PC-3 (cell line): Measurements from ENCODE around the gene STAT5B. TPM values are rescaled to one million over a fixed set of nuclear protein-coding genes. Genes with fewer than 3 reads are reported as not detected.

Experiments
- ATAC-seq: fragments of 200-7000 bp; cut with Tn5 transposase; 2 replicates; pipeline ENCODE4 v1.9.1; 2020; ENCODE audit warnings: mild to moderate bottlenecking, moderate library complexity
- BruUV-seq: library from RNA; stranded (reverse); fragments of 400-500 nt; replicated peaks from 2 replicates; lab custom pipeline; 2021; lab: Mats Ljungman, UMichigan
- CTCF ChIA-PET: fragments of 300-600 bp; sonication (Branson Sonifier 250); formaldehyde crosslinking; loops from one replicate; lab custom pipeline; 2022; ENCODE audit warnings: antibody characterized with exemption; lab: Charles Lee
- POLR2A ChIA-PET: fragments of 300-600 bp; sonication (Branson Sonifier 250); formaldehyde crosslinking; loops from one replicate; lab custom pipeline; 2022; ENCODE audit warnings: antibody characterized with exemption; ENCODE audit not compliant: unreplicated experiment; lab: Charles Lee
- DNase-seq: peaks from one replicate; pipeline ENCODE4 v3.0.0-alpha.2; 2015
- H2AFZ ChIP-seq: fragments of 300-600 bp; sonication (generic); 2 replicates; pipeline ENCODE4 v1.6.0; 2016; ENCODE audit warnings: antibody characterized with exemption, low read length
- H3F3A ChIP-seq: fragments of 300-600 bp; sonication (generic); one replicate; pipeline ENCODE4 v1.6.0; 2017; ENCODE audit warnings: antibody characterized with exemption, low read length, control low read depth, mild to moderate bottlenecking; ENCODE audit not compliant: unreplicated experiment
- H3K27ac ChIP-seq: fragments of 300-600 bp; sonication (generic); 2 replicates; pipeline ENCODE4 v1.5.1; 2016; ENCODE audit warnings: mild to moderate bottlenecking, low read length
- H3K27me3 ChIP-seq: fragments of 300-600 bp; sonication (generic); 2 replicates; pipeline ENCODE4 v1.6.1; 2016; ENCODE audit warnings: low read length, mixed read lengths
- H3K36me3 ChIP-seq: fragments of 300-600 bp; sonication (generic); 2 replicates; pipeline ENCODE4 v1.6.1; 2016; ENCODE audit warnings: low read depth, mixed run types, low read length, mixed read lengths
- H3K4me1 ChIP-seq: fragments of 300-600 bp; sonication (generic); 2 replicates; pipeline ENCODE4 v1.5.1; 2016; ENCODE audit warnings: low read length; ENCODE audit not compliant: insufficient read depth
- H3K4me2 ChIP-seq: fragments of 300-600 bp; sonication (generic); 2 replicates; pipeline ENCODE4 v1.6.0; 2016; ENCODE audit warnings: low read length
- H3K4me3 ChIP-seq: fragments of 300-600 bp; sonication (generic); 2 replicates; pipeline ENCODE4 v1.5.1; 2016; ENCODE audit warnings: mild to moderate bottlenecking, low read length, mixed read lengths
- H3K79me2 ChIP-seq: fragments of 300-600 bp; sonication (generic); 2 replicates; pipeline ENCODE4 v1.6.1; 2017; ENCODE audit warnings: low read length, mixed read lengths
- H3K9ac ChIP-seq: fragments of 300-600 bp; sonication (generic); 2 replicates; pipeline ENCODE4 v1.6.0; 2016; ENCODE audit warnings: mild to moderate bottlenecking, low read length
- H3K9me2 ChIP-seq: fragments of 300-600 bp; sonication (generic); replicated peaks from 2 replicates; pipeline ENCODE4 v1.6.1; 2016; ENCODE audit warnings: mixed run types, low read length, mixed read lengths
- H3K9me3 ChIP-seq: fragments of 300-600 bp; sonication (generic); 2 replicates; pipeline ENCODE4 v1.6.1; 2016; ENCODE audit warnings: low read length, mixed read lengths
- H4K20me1 ChIP-seq: fragments of 300-600 bp; sonication (generic); 2 replicates; pipeline ENCODE4 v1.6.1; 2016; ENCODE audit warnings: low read length, mixed read lengths
- EZH2 ChIP-seq: fragments of 300-600 bp; sonication (generic); IDR thresholded peaks from one replicate; pipeline ENCODE4 v1.6.1; 2017; ENCODE audit warnings: antibody characterized with exemption, mild to moderate bottlenecking, low read length; ENCODE audit not compliant: unreplicated experiment
- EZH2phosphoT487 ChIP-seq: fragments of 300-600 bp; sonication (generic); IDR thresholded peaks from 2 replicates; pipeline ENCODE4 v1.6.1; 2018; ENCODE audit warnings: mild to moderate bottlenecking, antibody characterized with exemption, low read length, borderline replicate concordance
- intact Hi-C: fragments of 100-400 bp; cut with micrococcal nuclease; formaldehyde crosslinking; loops from 2 replicates; pipeline ENCODE4 v1.9.0; 2023
- total RNA-seq: library from RNA; depleted of rRNA; stranded (reverse); fragments of >200 nt; gene quantifications from 2 replicates; pipeline ENCODE4 v1.2.3, GENCODE V29; 2014
- TF ChIP-seq, protein P1 (sequence below): fragments of 300-600 bp; sonication (generic); conservative IDR thresholded peaks from 2 replicates; pipeline ENCODE4 v1.5.1; 2017; ENCODE audit warnings: antibody characterized with exemption, low read depth, mild to moderate bottlenecking, low read length

The STAT5B gene
- total RNA-seq, 1 experiment from 2014 or later, result not detected

DNA sequence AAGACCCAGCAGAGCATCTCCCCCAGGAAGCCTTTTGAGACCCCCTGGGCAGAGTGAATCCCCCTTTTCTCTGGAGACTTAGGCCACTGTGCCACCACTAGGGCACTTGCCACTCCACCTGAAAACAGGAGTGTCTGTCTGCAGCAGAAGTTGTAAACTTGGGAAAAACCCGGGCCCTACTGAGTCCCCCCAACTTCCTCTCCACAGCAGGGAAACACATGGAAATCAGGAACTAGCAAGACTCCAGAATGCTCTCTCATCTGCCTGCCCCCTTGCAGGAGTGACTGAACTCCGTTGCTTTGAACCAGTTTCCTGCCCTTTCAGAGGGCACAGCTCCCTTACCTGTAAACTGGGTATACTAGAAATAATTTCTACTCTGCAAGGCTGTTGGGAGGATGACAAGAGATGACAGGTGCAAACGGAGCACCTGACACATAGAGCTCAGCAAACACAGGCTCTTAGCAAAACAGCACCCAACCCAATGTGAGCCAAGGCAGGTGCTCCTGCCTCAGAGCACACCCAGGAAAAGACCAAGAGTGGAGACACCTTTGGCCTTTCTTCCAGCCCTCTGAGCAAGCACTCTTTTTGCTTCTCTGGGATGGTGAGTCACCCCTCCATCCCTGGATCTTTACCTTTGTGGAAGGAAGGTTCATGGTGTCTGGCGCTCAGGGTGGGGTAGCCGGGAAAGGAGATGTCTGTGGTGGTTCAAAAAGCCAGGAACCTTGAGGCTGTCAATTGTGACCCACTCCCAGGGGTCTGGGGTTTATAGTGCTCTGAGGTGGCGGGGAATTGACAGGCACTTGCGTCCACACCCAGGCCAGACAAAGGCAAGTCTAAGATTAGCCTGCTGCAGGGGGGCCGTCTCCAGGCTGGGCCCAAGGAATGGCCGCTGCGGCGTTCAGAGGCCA lies 91.2 kb downstream of the STAT5B start, which contains the start of gene HCRT:
TSS of gene HCRT (minus strand) at position 740 of the 908 bp plus-strand sequence. CDS start at position 653, 87 bp downstream.
- no peaks in the 10 kb centered on the region for H4K20me1 ChIP-seq
- H3K79me2 ChIP-seq, result no peaks in the 10 kb centered on the region
- no peaks in the 10 kb centered on the region for H3K27me3 ChIP-seq
- ATAC-seq (no peak), DNase-seq (no peak)
- H3K4me1 ChIP-seq, result no peaks in the 10 kb centered on the region
- H3K9me3 ChIP-seq, result no peaks in the 10 kb centered on the region
- H3K4me3 ChIP-seq, result no peak within 1 kb of the TSS
- H3K9me2 ChIP-seq, result no peaks in the 10 kb centered on the region
- intact Hi-C loops, result no loop called here
- TF ChIP-seq, protein P1, sequence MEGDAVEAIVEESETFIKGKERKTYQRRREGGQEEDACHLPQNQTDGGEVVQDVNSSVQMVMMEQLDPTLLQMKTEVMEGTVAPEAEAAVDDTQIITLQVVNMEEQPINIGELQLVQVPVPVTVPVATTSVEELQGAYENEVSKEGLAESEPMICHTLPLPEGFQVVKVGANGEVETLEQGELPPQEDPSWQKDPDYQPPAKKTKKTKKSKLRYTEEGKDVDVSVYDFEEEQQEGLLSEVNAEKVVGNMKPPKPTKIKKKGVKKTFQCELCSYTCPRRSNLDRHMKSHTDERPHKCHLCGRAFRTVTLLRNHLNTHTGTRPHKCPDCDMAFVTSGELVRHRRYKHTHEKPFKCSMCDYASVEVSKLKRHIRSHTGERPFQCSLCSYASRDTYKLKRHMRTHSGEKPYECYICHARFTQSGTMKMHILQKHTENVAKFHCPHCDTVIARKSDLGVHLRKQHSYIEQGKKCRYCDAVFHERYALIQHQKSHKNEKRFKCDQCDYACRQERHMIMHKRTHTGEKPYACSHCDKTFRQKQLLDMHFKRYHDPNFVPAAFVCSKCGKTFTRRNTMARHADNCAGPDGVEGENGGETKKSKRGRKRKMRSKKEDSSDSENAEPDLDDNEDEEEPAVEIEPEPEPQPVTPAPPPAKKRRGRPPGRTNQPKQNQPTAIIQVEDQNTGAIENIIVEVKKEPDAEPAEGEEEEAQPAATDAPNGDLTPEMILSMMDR, result no peak
- TF ChIP-seq EZH2 (no peak), EZH2phosphoT487 (no peak)
- no TSS peak for BruUV-seq
- H3K9ac ChIP-seq, result no peak within 1 kb of the TSS
- no peak within 1 kb of the TSS for H2AFZ ChIP-seq
- H3K27ac ChIP-seq, result no peak within 1 kb of the TSS
- H3F3A ChIP-seq, result no peaks in the 10 kb centered on the region
- CTCF ChIA-PET, result no interaction called here
- no peaks in the 10 kb centered on the region for H3K36me3 ChIP-seq
- H3K4me2 ChIP-seq, result no peak within 1 kb of the TSS
- POLR2A ChIA-PET, result no interaction called here

DNA sequence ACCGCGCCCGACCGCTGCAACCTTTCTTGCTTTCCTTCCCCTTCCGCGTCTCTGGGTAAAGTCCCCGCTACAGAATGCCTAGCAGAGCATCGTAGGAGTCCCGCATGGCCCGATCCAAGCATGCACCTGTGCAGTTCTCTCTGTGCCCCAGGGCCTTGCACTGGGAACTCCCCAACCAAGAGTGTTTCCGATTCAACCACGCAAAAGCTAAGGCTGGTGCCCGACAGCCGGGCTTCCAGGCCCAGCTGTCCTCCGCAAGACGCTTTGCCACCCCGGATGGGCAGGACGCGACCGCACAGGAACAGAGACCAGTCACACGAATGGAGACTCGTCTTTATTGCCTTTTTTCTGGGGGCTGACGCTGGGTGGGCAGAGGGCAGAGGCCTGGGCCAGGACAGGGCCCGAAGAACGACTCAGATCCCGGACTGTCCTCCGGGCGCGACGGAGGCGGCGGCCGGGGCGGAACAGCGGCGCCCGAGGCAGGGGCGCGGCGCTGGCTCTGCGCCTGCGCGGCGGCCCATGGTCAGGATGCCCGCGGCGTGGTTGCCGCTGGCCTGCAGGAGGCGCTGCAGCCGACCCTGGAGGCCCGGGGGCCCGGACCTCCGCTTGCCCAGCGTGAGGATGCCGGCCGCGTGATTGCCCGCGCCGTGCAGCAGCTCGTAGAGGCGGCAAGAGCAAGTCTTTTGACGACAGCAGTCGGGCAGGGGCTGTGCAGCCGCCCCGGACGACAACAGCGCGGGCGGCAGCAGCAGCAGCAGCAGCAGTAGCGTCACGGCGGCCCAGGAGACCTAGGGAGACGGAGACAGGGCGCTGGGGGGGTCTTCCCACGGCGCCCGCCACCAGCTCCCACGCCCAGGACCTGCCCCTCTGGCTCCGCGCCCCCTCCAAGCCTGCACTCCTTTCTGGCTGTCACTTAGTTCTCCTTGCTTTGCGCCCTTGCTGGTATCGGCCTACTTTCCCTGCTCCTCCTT lies 92.2 kb downstream of the STAT5B start:
- H3K27ac ChIP-seq, result no peak overlapping the region
- no peaks in the 10 kb centered on the region for H3K36me3 ChIP-seq
- TF ChIP-seq EZH2 (no peak), EZH2phosphoT487 (no peak)
- TF ChIP-seq, protein P1, result no peak
- no peaks in the 10 kb centered on the region for H3K79me2 ChIP-seq
- DNase-seq (no peak), ATAC-seq (no peak)
- H3K27me3 ChIP-seq, result no peaks in the 10 kb centered on the region
- H4K20me1 ChIP-seq, result no peaks in the 10 kb centered on the region
- H3K9me3 ChIP-seq, result no peaks in the 10 kb centered on the region
- intact Hi-C loops, result no loop called here
- POLR2A ChIA-PET, result no interaction called here
- CTCF ChIA-PET, result no interaction called here
- no peak overlapping the region for H3K9ac ChIP-seq
- H3F3A ChIP-seq, result no peaks in the 10 kb centered on the region
- H3K9me2 ChIP-seq, result no peaks in the 10 kb centered on the region
- H2AFZ ChIP-seq, result no peak overlapping the region
- H3K4me2 ChIP-seq, result no peak overlapping the region
- no peak overlapping the region for H3K4me3 ChIP-seq
- BruUV-seq, result no TSS peak
- H3K4me1 ChIP-seq, result no peaks in the 10 kb centered on the region
